HG03066 (cell line): Measurements from ENCODE around the gene TKTL2.

Experiments used
- ATAC-seq: cut with Tn5 transposase; IDR thresholded peaks from one replicate; pipeline ENCODE4 v1.9.1; 2021; ENCODE audit warnings: low read depth; ENCODE audit not compliant: unreplicated experiment

The TKTL2 gene, protein sequence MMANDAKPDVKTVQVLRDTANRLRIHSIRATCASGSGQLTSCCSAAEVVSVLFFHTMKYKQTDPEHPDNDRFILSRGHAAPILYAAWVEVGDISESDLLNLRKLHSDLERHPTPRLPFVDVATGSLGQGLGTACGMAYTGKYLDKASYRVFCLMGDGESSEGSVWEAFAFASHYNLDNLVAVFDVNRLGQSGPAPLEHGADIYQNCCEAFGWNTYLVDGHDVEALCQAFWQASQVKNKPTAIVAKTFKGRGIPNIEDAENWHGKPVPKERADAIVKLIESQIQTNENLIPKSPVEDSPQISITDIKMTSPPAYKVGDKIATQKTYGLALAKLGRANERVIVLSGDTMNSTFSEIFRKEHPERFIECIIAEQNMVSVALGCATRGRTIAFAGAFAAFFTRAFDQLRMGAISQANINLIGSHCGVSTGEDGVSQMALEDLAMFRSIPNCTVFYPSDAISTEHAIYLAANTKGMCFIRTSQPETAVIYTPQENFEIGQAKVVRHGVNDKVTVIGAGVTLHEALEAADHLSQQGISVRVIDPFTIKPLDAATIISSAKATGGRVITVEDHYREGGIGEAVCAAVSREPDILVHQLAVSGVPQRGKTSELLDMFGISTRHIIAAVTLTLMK

DNA sequence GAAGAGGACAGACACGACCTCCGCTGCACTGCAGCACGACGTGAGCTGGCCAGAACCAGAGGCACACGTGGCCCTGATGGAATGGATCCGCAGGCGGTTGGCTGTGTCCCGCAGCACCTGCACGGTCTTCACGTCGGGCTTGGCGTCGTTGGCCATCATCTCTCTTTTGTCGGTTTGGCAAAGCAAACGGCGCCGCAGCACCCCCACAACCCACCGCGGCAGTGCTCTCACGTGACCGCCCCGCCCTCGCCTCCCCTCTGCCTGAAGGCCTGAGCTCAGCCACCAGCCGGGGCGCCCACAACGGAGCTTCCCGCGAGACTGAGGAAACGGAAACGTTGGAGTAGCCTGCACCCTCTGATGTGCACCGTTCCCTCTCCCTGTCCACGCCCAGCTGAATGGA is at the start of gene TKTL2:
TSS of gene TKTL2 (minus strand) at position 179 of the 400 bp plus-strand sequence. CDS start at position 159, 20 bp downstream.
- no peak for ATAC-seq

DNA sequence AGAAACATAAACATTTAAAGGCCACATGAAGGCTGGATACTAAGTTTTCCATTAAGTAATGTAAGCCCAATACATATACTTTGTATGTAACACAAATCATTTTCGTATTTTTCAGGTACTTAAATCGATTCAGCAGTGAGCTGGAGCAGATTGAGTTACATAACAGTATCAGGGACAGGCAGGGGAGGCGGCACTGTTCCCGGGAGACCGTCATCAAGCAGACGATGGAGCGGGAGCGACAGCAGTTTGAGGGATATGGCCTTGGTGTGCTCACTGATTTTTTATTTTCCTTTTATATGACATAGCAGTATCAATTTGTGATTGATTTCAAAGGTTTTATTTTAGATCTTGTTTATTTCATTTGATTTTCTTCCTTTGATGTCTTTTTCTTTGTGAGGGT is 41.6 kb upstream of the TKTL2 start:
- no peak for ATAC-seq

DNA sequence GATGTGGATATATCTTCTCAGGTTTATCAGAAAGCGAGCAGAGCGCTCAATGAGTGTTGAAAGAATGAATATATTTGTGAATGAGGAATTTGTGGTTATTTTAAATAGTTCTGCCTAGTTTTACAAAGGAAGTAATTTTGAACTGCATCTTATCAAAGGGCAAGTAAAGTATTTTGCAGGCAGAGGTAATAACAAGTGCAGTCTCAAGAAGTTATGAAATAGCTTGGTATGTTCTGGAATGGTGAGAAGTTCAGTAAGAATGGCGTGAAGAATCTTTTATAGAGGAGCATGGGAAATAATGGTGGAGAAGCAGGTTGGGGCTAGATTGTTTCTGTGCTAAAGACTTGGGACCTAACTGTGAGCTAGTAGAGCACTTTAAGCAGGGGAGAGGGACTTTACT is 31.8 kb upstream of the TKTL2 start:
- ATAC-seq: no peak

DNA sequence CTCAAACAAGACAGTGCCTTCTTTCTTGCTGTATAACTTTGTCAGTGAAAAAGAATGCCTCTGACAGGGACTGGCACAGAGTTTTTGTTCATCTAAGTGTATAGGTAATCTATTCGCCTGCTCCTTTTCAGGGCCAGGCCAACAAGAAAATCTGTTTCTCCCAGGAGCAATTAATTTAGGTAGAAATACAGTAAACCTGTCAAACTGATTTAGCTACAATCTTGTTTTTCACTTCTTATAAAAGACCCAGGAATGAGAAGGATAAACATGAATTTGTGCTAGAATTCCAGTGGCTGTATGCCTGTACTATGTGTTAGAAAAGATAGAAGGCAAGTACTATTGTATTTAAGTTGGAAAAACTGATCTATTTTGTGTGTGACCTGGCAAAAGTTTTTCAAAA is 27.0 kb upstream of the TKTL2 start:
- no peak for ATAC-seq

DNA sequence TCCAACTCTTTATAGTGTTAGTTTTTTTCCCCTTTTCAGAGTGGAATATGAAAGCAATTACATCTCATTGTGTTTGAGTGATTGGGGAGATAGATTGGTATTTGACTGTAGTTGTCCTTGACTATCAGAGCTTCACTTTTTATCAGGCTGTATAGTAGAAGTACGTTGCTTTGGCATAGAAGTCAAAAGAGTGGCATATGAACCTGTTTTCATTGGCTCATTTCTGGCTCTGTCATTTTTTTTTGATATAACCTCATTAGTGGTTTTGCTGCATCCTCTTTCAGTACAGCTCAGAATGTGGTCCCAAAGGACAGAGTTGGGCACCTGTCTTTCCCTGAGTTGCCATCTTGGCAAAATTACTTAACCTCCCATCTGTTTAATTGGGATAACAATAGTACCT is 22.3 kb upstream of the TKTL2 start:
- ATAC-seq: no peak

DNA sequence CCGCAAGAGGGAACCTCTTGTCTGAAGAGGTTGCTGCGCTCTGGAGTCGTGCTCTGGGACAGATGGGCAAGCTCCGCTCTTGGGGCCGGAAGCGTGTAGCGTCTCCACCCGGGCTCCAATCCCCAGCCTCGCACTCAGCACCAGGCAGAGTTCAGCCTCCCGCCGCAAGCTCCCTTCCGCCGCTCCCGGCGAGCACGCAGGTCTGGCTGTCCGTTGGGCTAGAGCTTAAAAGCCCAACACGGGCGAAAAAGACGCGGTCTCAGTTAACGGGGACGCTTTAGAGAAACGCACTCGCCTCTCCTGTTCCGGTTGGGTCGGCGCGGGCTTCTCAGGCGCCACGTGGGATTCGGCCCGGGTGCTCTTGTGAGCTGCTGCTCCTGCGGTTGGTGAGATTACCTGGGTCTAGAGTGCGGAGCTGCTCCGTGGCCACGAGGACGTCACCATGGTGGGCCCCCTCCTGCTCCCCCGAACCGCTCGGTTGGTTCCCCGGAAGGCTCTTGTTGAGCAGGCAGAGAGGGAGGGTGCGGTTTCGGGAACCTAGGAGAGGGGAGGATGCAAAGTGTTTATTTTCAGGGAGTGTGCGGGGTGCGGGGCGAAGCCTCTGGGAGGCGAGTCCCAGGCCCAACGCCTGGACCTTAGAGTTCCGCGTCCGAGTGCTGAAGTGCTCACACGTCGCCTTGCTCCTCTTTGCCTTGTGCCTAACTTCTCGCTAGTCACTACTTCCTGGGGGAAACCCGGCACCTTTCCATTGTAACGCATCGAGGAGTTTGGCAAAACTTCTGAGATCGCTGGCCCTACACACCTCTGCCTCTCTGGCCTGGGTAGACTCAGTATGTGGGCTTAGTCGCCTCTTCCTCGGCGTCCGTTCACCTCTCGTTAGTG is 21.0 kb upstream of the TKTL2 start, which contains the start of gene TMA16:
TSS of gene TMA16 (plus strand) at position 331 of the 882 bp plus-strand sequence. CDS start at position 443, 112 bp downstream.
- ATAC-seq: peak; percentile 74

- peak; percentile 19 for ATAC-seq
These were observed 20.2 kb upstream of the TKTL2 start for GRCh38 chr4:163493643-163494359.

DNA sequence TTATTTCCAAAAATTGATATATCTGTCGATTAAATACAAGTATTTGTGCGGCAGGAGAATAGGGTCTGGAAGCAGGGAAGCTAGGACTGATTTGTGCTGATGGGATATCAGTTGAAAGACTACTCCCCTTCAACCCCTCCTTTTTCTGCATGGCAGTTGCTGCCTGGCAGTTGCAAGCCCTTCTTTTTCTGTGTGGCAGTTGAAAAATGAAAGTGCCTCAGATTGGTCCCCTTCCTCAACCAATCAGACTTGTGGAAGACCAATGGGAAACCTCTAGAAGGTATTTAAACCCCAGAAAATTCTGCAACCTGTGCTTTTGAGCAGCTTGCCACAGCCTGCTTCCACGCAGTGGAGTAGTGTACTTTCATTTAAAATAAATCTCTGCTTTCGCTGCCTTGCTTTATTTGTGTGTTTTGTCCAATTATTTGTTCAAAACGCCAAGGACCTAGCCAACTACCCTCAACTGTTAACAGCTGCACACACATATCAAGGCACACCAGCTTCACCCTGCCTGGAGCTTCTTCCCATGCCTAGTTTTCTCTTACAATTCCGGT is 19.5 kb upstream of the TKTL2 start:
- ATAC-seq: no peak

GRCh38 chr4:163489929-163490328 is 16.4 kb upstream of the TKTL2 start:
- no peak for ATAC-seq

DNA sequence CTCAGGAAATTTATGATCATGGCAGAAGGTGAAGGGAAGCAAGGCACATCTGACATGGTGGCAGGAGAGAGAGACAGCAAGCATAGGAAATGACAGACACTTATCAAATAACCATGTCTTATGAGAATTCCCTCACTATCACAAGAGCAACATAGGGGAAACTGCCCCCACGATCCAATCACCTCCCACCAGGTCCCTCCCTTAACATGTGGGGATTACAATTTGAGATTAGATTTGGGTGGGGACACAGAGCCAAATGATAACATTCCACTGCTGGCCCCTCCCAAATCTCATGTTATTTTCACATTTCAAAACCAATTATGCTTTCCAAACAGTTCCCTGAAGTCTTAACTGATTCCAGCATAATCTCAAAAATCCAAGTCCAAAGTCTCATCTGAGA is 12.8 kb upstream of the TKTL2 start:
- ATAC-seq: no peak

GRCh38 chr4:163485589-163485988 is 12.0 kb upstream of the TKTL2 start:
- ATAC-seq: no peak

DNA sequence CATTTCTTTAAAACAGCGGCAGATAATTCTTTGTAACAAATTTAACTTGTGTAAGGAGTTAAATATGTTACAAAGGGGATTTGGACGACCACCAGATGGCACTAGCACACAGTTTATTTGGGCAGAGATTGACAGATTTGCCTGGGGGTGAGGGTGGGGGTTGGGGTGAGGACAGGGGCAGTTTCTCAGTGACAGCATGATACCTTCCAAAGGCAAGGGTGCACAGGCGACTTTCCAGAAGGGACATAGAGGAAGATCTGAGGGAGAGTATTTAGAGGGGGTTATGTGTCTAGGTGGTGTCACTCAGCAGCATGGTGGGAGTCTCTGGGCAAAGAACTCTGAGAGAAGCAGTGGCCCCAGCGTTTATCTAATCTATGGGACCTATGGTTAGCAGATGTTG is 11.4 kb upstream of the TKTL2 start:
- ATAC-seq: no peak

DNA sequence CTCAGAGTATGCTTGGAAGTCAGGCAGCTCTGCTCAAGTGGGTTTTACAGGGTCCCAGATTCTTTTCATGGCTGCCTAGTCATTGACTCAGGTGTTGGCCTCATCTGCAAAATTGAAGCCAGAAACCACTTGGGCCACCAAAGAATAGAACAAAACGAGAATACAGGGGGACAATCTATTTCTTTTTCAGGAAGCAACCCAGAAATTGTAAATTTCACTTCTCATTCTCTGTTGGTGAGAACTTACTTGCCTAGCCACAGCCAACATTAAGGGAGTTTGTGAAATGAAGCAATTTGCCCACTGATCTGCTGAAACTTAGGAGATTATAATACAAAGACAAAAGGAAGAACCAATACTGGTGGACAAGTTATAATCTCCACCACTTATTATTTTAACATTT is 8.6 kb upstream of the TKTL2 start:
- ATAC-seq: peak; percentile 76

DNA sequence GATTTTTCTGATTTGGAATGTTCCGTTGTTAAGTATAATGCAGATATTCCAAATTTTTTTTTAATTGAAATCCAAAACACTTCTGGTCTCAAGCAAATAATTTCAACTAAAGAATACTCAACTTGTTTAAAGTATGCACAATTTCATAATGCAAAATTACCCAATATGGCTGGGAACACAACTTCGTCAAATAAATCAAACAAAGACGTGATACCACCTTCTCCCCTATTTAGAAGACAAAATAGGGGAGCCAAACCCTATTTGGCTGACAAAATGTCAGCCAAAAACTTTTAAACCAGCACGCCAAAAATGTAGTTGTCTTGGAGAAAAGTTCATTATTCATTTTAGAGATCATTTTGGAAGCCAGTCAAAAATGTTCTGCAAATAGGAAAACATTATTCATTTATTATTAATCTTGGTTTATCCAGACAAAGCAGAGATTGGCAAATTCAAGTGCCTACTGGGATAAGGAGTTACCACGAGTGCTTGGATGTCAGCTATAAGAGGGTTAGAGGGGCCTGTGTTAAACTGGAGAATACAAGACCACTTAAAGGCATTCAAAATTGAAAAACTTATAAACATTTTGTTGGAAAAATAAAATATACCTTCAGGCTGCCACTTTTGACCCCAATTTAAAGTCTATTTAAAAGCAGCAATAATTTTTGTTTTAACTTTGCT is 3.3 kb upstream of the TKTL2 start:
- ATAC-seq: no peak

- ATAC-seq: no peak
These were observed 473 bp upstream of the TKTL2 start for GRCh38 chr4:163474027-163474426.

GRCh38 chr4:163473130-163473529 is 424 bp downstream of the TKTL2 start:
- no peak for ATAC-seq

- no peak for ATAC-seq
These were observed 3.2 kb downstream of the TKTL2 start for GRCh38 chr4:163470391-163470790.

DNA sequence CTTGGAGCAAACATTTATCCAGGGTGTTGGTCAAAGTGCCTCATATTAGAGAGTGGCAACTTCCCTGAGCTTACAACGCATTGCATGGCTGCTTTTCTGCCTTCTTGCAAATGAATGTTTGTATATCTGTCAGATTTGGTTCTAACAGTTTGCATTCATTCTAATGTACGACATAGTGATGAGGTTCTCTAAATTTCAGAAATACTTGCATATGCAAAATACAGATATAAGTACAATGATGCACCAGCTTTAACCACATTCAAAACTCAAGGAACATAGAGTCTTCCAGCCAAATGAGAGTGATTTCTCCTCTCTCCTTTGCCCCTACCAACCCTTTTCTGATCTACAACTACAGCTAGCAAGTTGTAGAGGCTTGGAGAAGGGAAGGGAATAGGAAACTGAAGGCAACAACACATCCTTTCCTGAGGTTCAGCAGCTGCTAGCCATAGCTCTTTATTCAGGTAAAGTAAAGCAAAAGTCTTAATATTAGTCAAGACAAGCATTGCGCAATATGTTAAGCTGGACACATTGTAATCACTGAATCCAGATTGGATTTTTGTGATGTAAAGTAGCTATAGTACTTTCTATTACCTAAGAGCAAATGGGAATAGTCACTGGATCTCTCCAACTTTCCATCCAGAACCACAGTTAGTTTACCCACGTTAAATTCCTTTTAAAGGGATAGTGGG is 6.3 kb downstream of the TKTL2 start:
- no peak for ATAC-seq

- ATAC-seq: no peak
These were observed 11.0 kb downstream of the TKTL2 start for GRCh38 chr4:163462556-163462955.
